Neural crest cell (in vitro differentiated cells): ENCODE data around the gene GCC1. TPM values are rescaled to one million over a fixed set of nuclear protein-coding genes. Genes with fewer than 3 reads are reported as not detected.

Experiments used
- DNase-seq: peaks from one replicate; pipeline ENCODE4 v3.0.0; 2021; ENCODE audit warnings: low read depth, mixed read lengths, low spot score
- H3K27ac Mint-ChIP-seq: one replicate; pipeline ENCODE4 v1.8.0; 2021; ENCODE audit warnings: mild to moderate bottlenecking, mixed read lengths; ENCODE audit not compliant: unreplicated experiment
- H3K27me3 Mint-ChIP-seq: 2 replicates; pipeline ENCODE4 v1.8.0; 2021; ENCODE audit warnings: low read depth, mild to moderate bottlenecking, mixed read lengths
- H3K36me3 Mint-ChIP-seq: 2 replicates; pipeline ENCODE4 v1.8.0; 2021; ENCODE audit warnings: low read depth, mild to moderate bottlenecking, mixed read lengths
- H3K4me1 Mint-ChIP-seq: 2 replicates; pipeline ENCODE4 v1.8.0; 2021; ENCODE audit warnings: mixed read lengths
- H3K4me3 Mint-ChIP-seq: one replicate; pipeline ENCODE4 v1.8.0; 2021; ENCODE audit warnings: mild to moderate bottlenecking, mixed read lengths
- H3K9me3 Mint-ChIP-seq: 2 replicates; pipeline ENCODE4 v1.8.0; 2021; ENCODE audit warnings: mixed read lengths
- total RNA-seq: library from RNA; stranded (reverse); gene quantifications from 2 replicates; pipeline ENCODE4 v1.2.1, GENCODE V29; 2021
- TF ChIP-seq, protein P1 (sequence below): fragments of 200-600 bp; sonication (generic); conservative IDR thresholded peaks from 2 replicates; pipeline ENCODE4 v1.5.0; 2021; ENCODE audit warnings: antibody characterized with exemption, mild to moderate bottlenecking

GCC1 gene
- total RNA-seq, 1 donor from 2014 or later: 16.4 TPM

DNA sequence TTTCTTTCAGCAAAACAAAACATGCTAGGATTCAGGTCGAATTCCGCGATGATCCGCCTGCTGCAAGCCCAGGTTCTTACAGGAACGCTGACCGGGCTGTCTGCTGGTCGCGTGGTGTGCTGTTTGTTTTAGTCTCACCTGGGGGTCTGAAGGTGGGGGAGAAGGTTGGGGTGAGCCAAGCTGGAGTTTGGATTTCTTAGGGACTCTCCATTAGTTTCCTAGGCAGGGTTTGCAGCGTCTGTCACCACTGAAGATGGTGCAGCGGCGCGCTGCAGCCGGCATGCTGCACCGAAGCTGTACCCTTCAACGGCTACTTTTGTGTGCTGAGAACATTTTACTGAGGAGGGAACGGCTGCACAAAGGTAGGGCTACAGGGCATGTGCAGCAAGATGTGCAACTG is 48.7 kb downstream of the GCC1 start:
- Mint-ChIP-seq H3K4me1 (peaks cover 22% of the 10 kb centered on the region), H3K4me3 (peak overlapping the region; percentile 54), H3K27ac (peak overlapping the region; percentile 90), H3K36me3 (no peaks in the 10 kb centered on the region), H3K9me3 (peaks cover 4% of the 10 kb centered on the region), H3K27me3 (peaks cover 81% of the 10 kb centered on the region)
- TF ChIP-seq, protein P1, sequence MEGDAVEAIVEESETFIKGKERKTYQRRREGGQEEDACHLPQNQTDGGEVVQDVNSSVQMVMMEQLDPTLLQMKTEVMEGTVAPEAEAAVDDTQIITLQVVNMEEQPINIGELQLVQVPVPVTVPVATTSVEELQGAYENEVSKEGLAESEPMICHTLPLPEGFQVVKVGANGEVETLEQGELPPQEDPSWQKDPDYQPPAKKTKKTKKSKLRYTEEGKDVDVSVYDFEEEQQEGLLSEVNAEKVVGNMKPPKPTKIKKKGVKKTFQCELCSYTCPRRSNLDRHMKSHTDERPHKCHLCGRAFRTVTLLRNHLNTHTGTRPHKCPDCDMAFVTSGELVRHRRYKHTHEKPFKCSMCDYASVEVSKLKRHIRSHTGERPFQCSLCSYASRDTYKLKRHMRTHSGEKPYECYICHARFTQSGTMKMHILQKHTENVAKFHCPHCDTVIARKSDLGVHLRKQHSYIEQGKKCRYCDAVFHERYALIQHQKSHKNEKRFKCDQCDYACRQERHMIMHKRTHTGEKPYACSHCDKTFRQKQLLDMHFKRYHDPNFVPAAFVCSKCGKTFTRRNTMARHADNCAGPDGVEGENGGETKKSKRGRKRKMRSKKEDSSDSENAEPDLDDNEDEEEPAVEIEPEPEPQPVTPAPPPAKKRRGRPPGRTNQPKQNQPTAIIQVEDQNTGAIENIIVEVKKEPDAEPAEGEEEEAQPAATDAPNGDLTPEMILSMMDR: no peak
- DNase-seq: no peak

- Mint-ChIP-seq H3K9me3 (peaks cover 4% of the 10 kb centered on the region), H3K4me1 (peaks cover 22% of the 10 kb centered on the region), H3K27me3 (peaks cover 81% of the 10 kb centered on the region), H3K4me3 (peak overlapping the region; percentile 54), H3K27ac (peak overlapping the region; percentile 90), H3K36me3 (no peaks in the 10 kb centered on the region)
- DNase-seq: no peak
- TF ChIP-seq, protein P1: no peak
These were observed 49.1 kb downstream of the GCC1 start for GRCh38 chr7:127536394-127536691.

DNA sequence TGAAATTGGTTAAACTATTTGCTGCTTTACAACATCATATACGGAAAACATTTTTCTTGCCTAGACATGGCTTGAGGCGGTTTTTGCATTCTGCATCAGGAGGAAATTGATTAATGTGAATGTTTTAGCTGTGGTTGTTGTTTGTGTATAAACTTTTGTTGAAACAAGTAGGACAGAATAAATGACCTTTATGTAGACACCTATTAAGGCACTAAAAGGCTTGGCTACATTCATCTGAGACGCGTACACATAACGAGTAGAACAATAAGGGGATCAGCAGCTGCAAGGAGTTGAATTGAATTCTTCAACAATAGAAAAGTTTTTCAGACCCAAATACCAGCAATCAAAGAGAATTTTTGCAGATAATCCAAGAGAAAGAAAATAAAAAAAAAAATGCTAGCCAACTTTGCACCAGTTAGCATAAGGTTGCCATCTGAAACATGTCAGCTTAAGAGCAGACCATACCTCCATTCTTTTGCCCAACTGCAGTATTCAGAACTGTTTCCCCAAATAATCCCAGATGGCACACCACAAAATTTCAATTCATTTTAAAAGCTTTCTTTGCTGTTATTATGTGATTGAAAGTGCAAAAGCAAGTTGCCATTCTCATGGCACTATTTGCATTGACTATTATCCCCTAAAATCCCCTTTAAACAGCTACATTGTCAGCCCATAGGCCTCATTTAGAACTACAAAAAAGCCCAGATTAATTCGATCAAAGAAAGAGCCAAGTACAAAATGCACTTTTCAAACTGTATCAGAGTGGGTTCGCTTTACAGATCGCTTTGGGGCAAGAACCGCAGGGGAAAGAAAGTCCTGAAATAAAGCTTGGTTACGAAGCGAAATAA is 49.6 kb downstream of the GCC1 start:
- H3K36me3 Mint-ChIP-seq: no peaks in the 10 kb centered on the region
- no peak overlapping the region for H3K27ac Mint-ChIP-seq
- TF ChIP-seq, protein P1: no peak
- H3K4me1 Mint-ChIP-seq: peaks cover 22% of the 10 kb centered on the region
- peak overlapping the region; percentile 8 for H3K4me3 Mint-ChIP-seq
- H3K27me3 Mint-ChIP-seq: peaks cover 83% of the 10 kb centered on the region
- no peak for DNase-seq
- peaks cover 4% of the 10 kb centered on the region for H3K9me3 Mint-ChIP-seq

DNA sequence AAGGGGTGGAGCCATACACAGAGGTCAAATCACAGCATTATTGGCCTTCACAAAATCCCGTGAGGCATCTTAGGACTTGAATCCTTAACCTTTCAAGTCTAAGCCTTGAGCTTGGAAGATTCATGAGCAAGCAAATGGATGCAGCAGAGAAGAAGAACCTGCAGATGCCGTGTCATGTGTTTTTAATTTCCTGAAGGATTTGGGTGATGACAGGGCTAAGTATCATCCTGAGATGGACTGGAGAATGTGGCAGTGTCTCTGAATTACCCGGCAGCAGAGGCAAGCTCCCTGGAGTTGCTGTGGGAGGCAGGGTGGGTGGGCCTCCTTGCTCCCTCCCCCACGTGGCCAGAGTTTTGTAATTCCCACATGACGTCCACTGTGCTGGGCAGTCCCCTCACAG is 50.8 kb downstream of the GCC1 start:
- TF ChIP-seq, protein P1: no peak
- DNase-seq: no peak

GRCh38 chr7:127532736-127533135 is 52.7 kb downstream of the GCC1 start:
- Mint-ChIP-seq H3K9me3 (peaks cover 8% of the 10 kb centered on the region), H3K27me3 (peaks cover 92% of the 10 kb centered on the region), H3K4me3 (no peak overlapping the region), H3K4me1 (peaks cover 22% of the 10 kb centered on the region), H3K36me3 (peaks cover 3% of the 10 kb centered on the region), H3K27ac (no peak overlapping the region)
- TF ChIP-seq, protein P1: no peak
- no peak for DNase-seq

More for the DNA sequence above, 50.8 kb downstream of the GCC1 start:
- H3K36me3 Mint-ChIP-seq: no peaks in the 10 kb centered on the region
- no peak overlapping the region for H3K27ac Mint-ChIP-seq
- peaks cover 22% of the 10 kb centered on the region for H3K4me1 Mint-ChIP-seq
- H3K4me3 Mint-ChIP-seq: no peak overlapping the region
- H3K9me3 Mint-ChIP-seq: peaks cover 2% of the 10 kb centered on the region
- H3K27me3 Mint-ChIP-seq: peaks cover 87% of the 10 kb centered on the region
